Breast epithelium (tissue), 3 donors: Measurements from ENCODE around the gene ABHD4.

Source experiments
- CTCF ChIP-seq, 3 donors: fragments of 450-650 bp; IDR thresholded peaks; one replicate each; pipeline ENCODE4 v1.5.1; 2016 to 2017; ENCODE audit warnings: antibody characterized with exemption in 3 of 3, mild to moderate bottlenecking in 3 of 3, moderate library complexity in 3 of 3
- POLR2A ChIP-seq: fragments of 450-650 bp; IDR thresholded peaks from one replicate; pipeline ENCODE4 v1.6.1; 2016; ENCODE audit warnings: antibody characterized with exemption, mild to moderate bottlenecking, moderate library complexity
- POLR2AphosphoS5 ChIP-seq, 3 donors: sonication (generic); formaldehyde crosslinking; IDR thresholded peaks; one replicate each; pipeline ENCODE4 v1.6.1; 2017; ENCODE audit warnings: antibody characterized with exemption in 3 of 3

GRCh38 chr14:22600027-22600426 lies 1.9 kb downstream of the ABHD4 start:
- TF ChIP-seq CTCF (IDR thresholded peaks at IDR 0.05) (no peak), POLR2A (no peak), POLR2AphosphoS5 (IDR thresholded peaks at IDR 0.05) (no peak)
